Thyroid gland (tissue), 4 donors: ENCODE results near the gene ZMPSTE24.

Source experiments
- CTCF ChIP-seq, 6 experiments: fragments of 200-600 bp in 3 of 6; fragments of 450-650 bp in 3 of 6; sonication (generic) in 3 of 6; IDR thresholded peaks; one replicate each; pipeline ENCODE4 v1.5.1; 2016 to 2019; ENCODE audit warnings: antibody characterized with exemption in 6 of 6, mild to moderate bottlenecking in 2 of 6, inconsistent platforms in 1 of 6, moderate library complexity in 1 of 6
- POLR2A ChIP-seq, 2 donors: fragments of 450-650 bp; IDR thresholded peaks; one replicate each; pipeline ENCODE4 v1.6.1; 2017; ENCODE audit warnings: antibody characterized with exemption in 2 of 2, mild to moderate bottlenecking in 2 of 2, moderate library complexity in 1 of 2

GRCh38 chr1:40307186-40307585 is 49.1 kb downstream of the ZMPSTE24 start:
- TF ChIP-seq CTCF (IDR thresholded peaks at IDR 0.05): no peak
- no peak for TF ChIP-seq POLR2A (IDR thresholded peaks at IDR 0.05)
